Skeletal muscle satellite cell (primary cell): ENCODE measurements around the gene CCT3.
A peak's percentile ranks its signal among the peaks of the same experiment; 100 is the strongest.

Experiments
- H3K27me3 ChIP-seq: 2 replicates; pipeline ENCODE4 v1.7.0; 2013; ENCODE audit warnings: low read length; ENCODE audit not compliant: control insufficient read depth, insufficient read depth
- H3K36me3 ChIP-seq: 2 replicates; pipeline ENCODE4 v1.7.0; 2013; ENCODE audit warnings: mild to moderate bottlenecking, control low read depth, low read length; ENCODE audit not compliant: insufficient read depth
- H3K4me1 ChIP-seq: 2 replicates; pipeline ENCODE4 v1.7.0; 2013; ENCODE audit warnings: low read length; ENCODE audit not compliant: control insufficient read depth, insufficient read depth
- H3K4me2 ChIP-seq: 2 replicates; pipeline ENCODE4 v1.7.0; 2013; ENCODE audit warnings: mild to moderate bottlenecking, low read length
- H3K4me3 ChIP-seq: 2 replicates; pipeline ENCODE4 v1.7.0; 2013; ENCODE audit warnings: low read length
- H3K9ac ChIP-seq: 2 replicates; pipeline ENCODE4 v1.7.0; 2013; ENCODE audit warnings: mild to moderate bottlenecking, low read depth, low read length, moderate library complexity
- H3K9me3 ChIP-seq: replicated peaks from 2 replicates; pipeline ENCODE4 v1.7.0; 2013; ENCODE audit warnings: mild to moderate bottlenecking, control low read depth, low read length

The CCT3 gene

DNA sequence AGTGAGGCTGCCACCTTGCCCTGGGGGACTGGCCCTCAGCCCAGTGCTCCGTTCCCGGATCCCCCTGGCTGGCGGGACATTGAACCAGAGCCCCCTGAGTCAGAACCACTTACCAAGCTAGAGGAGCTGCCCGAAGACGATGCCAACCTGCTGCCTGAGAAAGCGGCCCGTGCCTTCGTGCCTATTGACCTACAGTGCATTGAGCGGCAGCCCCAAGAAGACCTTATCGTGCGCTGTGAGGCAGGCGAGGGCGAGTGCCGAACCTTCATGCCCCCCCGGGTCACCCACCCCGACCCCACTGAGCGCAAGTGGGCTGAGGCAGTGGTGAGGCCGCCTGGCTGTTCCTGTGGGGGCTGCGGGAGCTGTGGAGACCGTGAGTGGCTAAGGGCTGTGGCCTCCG lies 52.7 kb downstream of the CCT3 start:
- H3K9me3 ChIP-seq, result no peaks in the 10 kb centered on the region
- H3K4me3 ChIP-seq, result no peak overlapping the region
- H3K4me1 ChIP-seq, result peaks cover 34% of the 10 kb centered on the region
- H3K9ac ChIP-seq, result no peak overlapping the region
- H3K36me3 ChIP-seq, result no peaks in the 10 kb centered on the region
- no peaks in the 10 kb centered on the region for H3K27me3 ChIP-seq
- H3K4me2 ChIP-seq, result no peak overlapping the region

DNA sequence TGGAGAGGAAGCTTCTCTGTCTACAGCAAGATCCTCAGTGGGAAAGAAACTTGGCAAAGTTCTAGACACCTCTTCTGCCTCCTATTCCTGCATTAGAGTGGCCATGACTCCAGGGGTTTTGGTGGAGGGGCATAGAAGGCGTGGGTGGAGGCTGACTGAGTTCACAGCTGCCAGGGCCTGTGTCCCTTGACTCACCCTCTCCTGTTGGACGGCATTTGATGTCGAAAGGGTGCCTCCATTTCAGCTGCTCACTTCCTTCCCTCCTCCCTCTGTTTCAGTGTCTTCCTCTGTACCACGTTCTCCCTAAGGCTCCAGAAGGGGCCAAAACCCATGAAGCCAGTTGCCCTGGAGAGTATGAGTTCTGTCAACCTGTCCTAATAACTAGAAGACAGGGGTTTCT lies 53.3 kb downstream of the CCT3 start:
- no peak overlapping the region for H3K4me3 ChIP-seq
- H3K9ac ChIP-seq, result no peak overlapping the region

DNA sequence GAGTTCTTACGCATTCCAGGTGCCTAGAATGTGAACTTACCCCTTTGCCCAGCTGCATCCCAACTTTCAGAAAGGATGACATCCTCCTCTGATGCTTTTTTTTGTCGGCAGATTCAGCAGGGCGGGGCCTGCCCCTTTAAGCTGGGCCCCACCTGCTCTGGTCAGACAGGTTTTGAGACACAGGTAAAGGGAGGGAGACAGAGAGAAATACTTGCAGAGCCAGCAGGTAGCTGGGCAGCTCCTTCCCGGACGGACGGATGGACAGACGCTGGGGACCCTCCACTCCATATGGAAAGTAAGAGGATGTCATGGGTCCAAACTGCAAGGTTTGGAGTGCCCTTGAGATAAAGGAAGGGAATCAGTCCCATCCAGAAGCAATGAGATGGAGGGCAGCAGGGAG lies 54.0 kb downstream of the CCT3 start, which contains the start of gene TMEM79:
Gene TMEM79, plus strand, starts transcription at position 214 of the 400 bp plus-strand sequence. CDS start 902 bp downstream, outside the sequence.
- Histone ChIP-seq H3K27me3 (no peaks in the 10 kb centered on the region), H3K4me1 (peaks cover 34% of the 10 kb centered on the region), H3K9me3 (no peaks in the 10 kb centered on the region), H3K9ac (peak within 1 kb of the TSS; percentile 96), H3K4me3 (peak within 1 kb of the TSS; percentile 97), H3K36me3 (peaks cover 2% of the 10 kb centered on the region), H3K4me2 (peak within 1 kb of the TSS; percentile 94)

More for the DNA sequence above, 53.3 kb downstream of the CCT3 start:
- no peak overlapping the region for H3K4me2 ChIP-seq
- H3K27me3 ChIP-seq, result no peaks in the 10 kb centered on the region
- peaks cover 34% of the 10 kb centered on the region for H3K4me1 ChIP-seq
- H3K36me3 ChIP-seq, result no peaks in the 10 kb centered on the region
- H3K9me3 ChIP-seq, result no peaks in the 10 kb centered on the region

DNA sequence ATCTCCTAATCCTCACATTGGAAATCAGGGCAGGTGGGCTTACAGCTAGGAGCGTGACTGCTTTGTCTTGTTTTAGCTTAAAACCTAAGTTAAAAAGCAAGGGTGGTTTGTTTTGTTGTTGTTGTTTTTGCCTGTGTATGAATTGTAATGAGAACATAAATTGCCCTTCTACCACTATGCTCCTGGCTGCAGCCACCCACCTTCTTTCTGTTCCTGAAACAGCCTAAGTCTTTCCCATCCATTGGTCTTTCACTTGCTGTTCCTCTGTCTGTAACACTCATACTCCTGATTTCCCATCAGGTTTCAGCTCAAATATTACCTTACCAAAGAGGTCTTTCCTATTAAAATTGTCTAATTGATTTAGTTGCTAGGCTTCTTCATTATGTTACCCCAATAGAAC lies 54.6 kb downstream of the CCT3 start:
- Histone ChIP-seq H3K9ac (peak overlapping the region; percentile 96), H3K4me3 (peak overlapping the region; percentile 97), H3K36me3 (peaks cover 8% of the 10 kb centered on the region), H3K4me2 (peak overlapping the region; percentile 94), H3K9me3 (no peaks in the 10 kb centered on the region), H3K27me3 (no peaks in the 10 kb centered on the region), H3K4me1 (peaks cover 34% of the 10 kb centered on the region)

DNA sequence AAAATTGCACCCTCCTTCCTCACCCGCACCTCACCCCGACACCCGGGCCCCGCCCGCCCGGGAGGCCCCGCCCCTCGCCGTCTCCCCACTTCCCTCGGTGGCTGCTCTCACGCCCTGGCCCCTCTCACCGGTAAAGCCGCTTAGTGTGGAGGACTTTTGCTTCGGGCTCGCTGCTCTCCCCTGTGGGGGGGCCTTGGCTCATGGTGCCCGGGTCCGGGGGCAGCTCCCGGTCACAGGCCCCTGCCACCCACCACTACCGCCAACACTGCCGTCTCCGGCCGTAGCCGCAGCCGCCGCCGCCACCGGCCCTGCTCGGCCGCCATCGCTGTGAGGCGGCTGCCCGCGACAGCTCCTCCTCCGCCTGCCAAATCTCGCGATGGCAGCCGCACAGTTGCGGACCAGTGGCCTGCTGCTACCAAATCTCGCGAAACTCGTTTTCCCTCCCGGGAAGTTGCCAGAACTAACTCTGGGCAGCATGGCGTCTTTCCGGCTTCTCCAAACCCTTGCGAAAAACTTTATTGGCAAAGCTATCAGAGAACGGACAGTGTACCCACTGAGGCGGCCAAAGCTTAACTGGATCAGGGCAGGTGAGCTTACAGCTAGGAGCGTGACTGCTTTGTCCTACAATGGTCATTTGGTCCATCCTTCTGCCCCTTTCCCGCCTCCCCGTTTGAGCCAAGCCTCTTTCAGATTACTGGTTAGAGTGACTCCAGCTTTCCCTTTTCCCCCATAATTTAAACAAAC lies 55.4 kb downstream of the CCT3 start, which contains the start of gene SMG5:
Gene SMG5, minus strand, starts transcription at position 347 of the 744 bp plus-strand sequence. Its CDS starts 145 bp downstream, at position 202.
- peak within 1 kb of the TSS; percentile 94 for H3K4me2 ChIP-seq
- peaks cover 17% of the 10 kb centered on the region for H3K36me3 ChIP-seq
- H3K9me3 ChIP-seq, result no peaks in the 10 kb centered on the region
- peak within 1 kb of the TSS; percentile 97 for H3K4me3 ChIP-seq
- H3K27me3 ChIP-seq, result no peaks in the 10 kb centered on the region
- peak within 1 kb of the TSS; percentile 96 for H3K9ac ChIP-seq
- peaks cover 34% of the 10 kb centered on the region for H3K4me1 ChIP-seq

DNA sequence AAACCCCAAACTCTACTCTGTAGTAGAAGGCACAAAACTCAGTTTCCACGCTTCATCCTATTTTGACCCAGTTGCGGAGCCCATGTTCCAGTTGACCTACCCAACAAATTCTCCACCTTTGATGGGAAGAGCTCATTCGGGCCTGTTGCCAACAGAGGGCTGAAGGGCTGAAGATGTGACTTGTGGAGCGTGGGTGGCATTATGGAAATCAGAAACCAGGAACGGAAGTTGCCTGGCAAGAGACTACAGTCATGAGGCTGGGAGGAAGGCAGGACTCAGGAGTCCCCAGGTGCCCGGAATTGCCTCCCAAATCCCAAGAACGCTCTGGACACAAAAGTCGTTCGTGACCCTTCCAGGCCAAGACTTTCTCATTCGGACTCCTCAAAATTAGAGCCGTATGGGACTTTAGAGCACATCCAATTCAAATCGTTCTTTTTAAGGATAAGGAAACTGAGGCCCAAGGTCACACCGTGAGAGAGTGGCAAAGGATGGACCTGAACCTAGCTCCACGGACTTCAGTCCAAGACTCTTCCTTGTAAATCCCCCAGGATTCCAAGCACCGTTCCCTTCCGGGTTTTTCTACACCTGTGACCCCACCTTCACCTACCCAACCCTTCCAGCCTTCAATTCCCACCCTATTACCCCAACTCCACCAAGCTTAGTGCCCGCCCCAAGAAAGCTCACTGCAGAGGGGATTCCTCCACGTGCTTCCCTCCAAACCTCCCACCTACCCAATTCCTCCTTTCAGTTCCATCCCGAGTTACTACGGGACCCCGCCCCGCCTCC lies 56.2 kb downstream of the CCT3 start:
- Histone ChIP-seq H3K9ac (peak overlapping the region; percentile 96), H3K36me3 (peaks cover 23% of the 10 kb centered on the region), H3K4me3 (peak overlapping the region; percentile 97), H3K4me2 (peak overlapping the region; percentile 94), H3K27me3 (no peaks in the 10 kb centered on the region), H3K9me3 (no peaks in the 10 kb centered on the region), H3K4me1 (peaks cover 34% of the 10 kb centered on the region)

DNA sequence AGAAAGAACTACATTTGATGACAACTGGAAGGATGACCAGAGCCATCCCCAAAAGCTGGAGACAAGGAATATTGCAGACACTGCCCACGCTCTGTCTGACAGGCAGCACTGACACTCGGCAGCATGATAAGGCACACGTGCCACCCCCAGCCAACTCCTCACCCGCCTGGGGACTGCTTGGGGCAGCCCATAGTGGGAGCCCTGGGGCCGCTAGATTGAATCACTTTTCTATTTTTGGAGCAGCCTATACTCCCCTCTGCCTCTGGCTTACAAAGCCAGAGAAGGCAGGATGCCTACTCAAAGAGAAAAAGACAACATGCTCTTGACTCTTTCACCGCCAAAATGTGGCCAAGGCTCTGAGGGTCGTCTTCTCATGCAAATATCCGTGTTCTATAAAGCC lies 56.8 kb downstream of the CCT3 start:
- peaks cover 34% of the 10 kb centered on the region for H3K4me1 ChIP-seq
- peak overlapping the region; percentile 94 for H3K4me2 ChIP-seq
- peak overlapping the region; percentile 97 for H3K4me3 ChIP-seq
- peak overlapping the region; percentile 96 for H3K9ac ChIP-seq
- H3K9me3 ChIP-seq, result no peaks in the 10 kb centered on the region
- no peaks in the 10 kb centered on the region for H3K27me3 ChIP-seq
- peaks cover 29% of the 10 kb centered on the region for H3K36me3 ChIP-seq

DNA sequence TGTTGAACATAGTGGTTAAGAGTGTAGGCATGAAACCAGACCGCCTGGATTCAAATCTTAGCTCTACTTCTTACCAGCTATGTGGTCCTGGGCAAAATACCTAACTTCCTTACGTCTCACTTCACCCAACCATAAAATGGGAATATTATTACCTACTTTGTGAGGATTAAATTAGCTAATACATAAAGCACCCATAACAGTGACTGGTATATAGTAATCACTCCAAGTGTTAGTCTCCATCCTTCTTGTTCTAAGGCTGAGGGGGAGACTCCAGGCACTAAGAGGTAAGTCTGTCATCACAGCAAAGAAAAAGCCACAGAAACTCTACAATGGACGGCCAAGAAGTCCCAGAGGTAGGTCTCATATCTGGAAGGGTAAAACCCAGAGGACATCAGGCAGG lies 58.3 kb downstream of the CCT3 start:
- Histone ChIP-seq H3K27me3 (no peaks in the 10 kb centered on the region), H3K9ac (no peak overlapping the region), H3K4me2 (no peak overlapping the region), H3K36me3 (peaks cover 40% of the 10 kb centered on the region), H3K4me3 (no peak overlapping the region), H3K9me3 (no peaks in the 10 kb centered on the region), H3K4me1 (peaks cover 28% of the 10 kb centered on the region)

DNA sequence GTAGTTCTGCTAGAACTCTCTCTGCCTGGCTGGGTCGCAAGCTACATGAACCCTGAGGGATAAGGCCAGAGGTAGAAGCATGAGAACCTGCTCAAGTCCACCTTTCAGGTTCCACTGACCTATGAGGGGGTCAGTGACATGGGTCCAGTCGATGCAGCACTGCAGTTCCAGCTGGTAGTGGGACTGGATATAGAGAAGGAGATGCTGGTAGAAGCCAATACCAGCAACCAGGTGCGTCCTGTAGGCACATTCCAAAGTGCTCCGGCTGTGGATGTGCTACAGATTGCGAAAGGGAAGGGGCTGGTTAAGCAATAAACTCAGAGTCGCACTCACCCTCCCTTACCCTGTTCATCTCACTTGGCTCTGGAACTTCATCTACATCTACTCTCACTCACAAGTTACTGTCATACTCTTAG lies 61.1 kb downstream of the CCT3 start:
- H3K9me3 ChIP-seq, result no peaks in the 10 kb centered on the region
- H3K4me3 ChIP-seq, result no peak overlapping the region
- H3K27me3 ChIP-seq, result no peaks in the 10 kb centered on the region
- peaks cover 66% of the 10 kb centered on the region for H3K36me3 ChIP-seq
- H3K9ac ChIP-seq, result no peak overlapping the region
- H3K4me1 ChIP-seq, result peaks cover 13% of the 10 kb centered on the region
- no peak overlapping the region for H3K4me2 ChIP-seq

DNA sequence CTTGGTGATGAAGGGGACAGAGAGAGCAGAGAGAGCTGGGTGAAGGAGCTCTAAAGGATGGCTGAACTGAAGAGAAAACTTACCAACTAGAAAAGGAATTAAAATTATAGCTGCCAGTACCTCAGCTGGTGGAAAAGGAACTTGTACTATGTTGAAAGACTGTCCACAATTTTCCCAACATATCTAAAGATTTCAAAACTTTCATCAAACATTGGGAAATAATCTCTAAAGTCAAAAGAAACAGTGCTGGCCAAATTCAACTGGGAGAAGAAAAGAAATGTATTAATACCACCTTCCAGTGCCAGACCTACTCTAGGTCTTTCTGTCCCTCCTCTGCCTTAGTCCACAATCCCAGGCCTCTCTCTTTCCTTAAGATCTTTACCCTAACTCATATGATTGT lies 61.6 kb downstream of the CCT3 start:
- Histone ChIP-seq H3K4me1 (peaks cover 9% of the 10 kb centered on the region), H3K4me3 (no peak overlapping the region), H3K36me3 (peaks cover 71% of the 10 kb centered on the region), H3K9ac (no peak overlapping the region), H3K4me2 (no peak overlapping the region), H3K27me3 (no peaks in the 10 kb centered on the region), H3K9me3 (no peaks in the 10 kb centered on the region)

DNA sequence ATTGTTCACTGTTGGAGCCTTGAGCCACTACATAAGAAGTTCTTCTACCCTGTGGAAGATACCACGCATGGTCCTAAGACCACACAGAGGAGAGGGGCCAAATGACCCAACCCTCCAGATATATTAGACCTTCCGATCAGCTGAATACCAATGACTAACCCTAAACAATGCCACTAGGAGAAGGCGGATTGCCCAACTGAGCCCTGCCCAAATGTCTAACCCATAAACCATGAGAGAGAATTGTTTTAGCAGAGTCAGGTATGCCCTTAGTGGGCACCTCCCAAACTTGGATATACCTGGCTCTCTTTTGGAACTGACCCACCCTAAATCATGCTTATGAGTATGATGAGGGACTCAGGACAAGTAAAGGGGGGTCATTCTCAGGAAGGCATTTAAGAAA lies 67.8 kb downstream of the CCT3 start:
- Histone ChIP-seq H3K4me2 (no peak overlapping the region), H3K36me3 (peaks cover 74% of the 10 kb centered on the region), H3K9ac (no peak overlapping the region), H3K27me3 (no peaks in the 10 kb centered on the region), H3K9me3 (no peaks in the 10 kb centered on the region), H3K4me1 (no peaks in the 10 kb centered on the region), H3K4me3 (no peak overlapping the region)
